Anterior cingulate cortex (tissue), 58 donors: ENCODE results near the gene HLA-DRB5.
A peak's percentile ranks its signal among the peaks of the same experiment; 100 is the strongest.
"Not testable (repeated sequence)": the region's sequence is repeated elsewhere in the genome, so short reads cannot be mapped to it uniquely, and the experiment has no call there.

ENCODE experiments used
- DNase-seq, 58 donors: peaks; one replicate each; lab custom pipeline; 2025; lab: John Stamatoyannopoulos, UW

The HLA-DRB5 gene

DNA sequence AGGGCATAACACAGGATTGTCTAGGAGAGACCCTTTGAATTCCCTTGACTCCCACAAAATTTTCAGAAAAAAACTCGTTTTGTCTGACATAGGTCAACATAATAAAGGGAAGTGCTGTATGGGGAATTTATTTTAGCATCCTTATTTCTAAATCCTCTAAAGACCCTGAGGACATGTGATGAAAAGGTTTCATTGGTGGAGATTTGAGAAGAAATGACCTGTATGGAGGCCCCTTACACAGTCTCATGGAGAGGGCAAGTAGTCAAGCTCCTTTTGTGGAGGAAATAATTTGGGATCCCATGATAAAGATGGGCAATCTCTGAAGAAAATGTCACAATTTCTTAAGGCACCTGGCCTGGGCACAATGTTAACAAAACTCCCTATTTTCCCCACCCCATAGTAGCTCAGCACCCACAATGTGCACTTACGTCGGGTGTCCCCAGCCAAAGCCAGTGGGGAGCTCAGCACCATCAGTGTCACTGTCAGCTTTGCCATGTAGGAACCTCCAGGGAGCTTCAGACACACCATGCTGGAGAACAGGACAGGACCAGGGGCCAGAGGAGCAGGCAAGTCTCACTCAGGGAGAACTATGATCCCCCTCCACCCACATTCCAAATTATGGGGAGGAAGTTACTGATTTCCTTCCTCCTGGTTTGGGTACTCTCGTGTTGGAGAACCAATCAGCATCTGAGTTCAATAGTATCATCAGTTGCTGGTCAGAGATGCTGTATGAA is at the start of gene HLA-DRB5:
Gene HLA-DRB5 (minus strand): TSS at position 591 of the 734 bp plus-strand sequence. CDS start 63 bp downstream, at position 528.
- DNase-seq: peak in 4 of 58 donors; percentile 0 to 25 (median 2)

- no peak for DNase-seq
Measured at GRCh38 chr6:32578962-32579361, 48.9 kb upstream of the HLA-DRB5 start.

DNA sequence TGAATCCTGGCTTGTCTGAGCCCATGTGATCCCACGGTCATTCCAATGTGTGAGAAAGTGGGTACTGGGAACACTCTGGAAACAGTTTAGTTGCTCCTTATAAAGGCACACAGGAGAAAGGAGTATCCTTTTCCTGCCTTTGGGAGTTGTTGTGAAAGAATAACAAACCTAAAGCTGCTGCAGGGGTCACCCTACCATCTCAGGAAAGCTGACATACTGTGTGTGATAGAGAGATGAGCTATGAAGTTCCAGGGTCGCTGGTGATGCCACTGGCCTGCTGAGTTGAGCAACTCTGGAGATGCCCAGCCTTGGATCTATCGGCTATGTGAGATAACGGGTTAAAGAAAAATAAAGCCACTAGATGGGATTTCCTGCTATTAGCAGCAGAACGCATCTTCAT is 47.4 kb upstream of the HLA-DRB5 start:
- not testable (repeated sequence) for DNase-seq

DNA sequence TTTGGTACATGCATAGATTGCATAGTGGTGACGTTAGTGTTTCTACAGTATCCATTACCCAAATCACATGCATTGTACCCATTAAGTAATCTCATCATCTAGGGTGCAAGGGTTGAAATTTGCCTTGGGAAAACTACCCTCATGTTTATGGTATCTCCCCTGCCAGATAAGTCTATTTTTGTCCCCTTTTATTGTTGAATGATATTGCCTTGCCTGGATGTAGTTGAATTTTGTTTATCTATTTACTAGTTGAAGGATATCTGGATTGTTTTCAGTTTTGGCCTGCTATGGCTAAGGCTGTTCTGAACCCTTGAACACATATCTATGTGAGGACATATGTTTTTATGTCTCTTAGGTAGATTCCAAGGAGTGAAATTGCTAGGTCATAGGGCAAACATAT is 46.2 kb upstream of the HLA-DRB5 start:
- no peak for DNase-seq

- DNase-seq: no peak
Measured at GRCh38 chr6:32570363-32570905, 40.3 kb upstream of the HLA-DRB5 start.

GRCh38 chr6:32568561-32568960 is 38.5 kb upstream of the HLA-DRB5 start:
- no peak for DNase-seq

- no peak for DNase-seq
Measured at GRCh38 chr6:32566957-32567356, 36.9 kb upstream of the HLA-DRB5 start.

- DNase-seq: no peak
Measured at GRCh38 chr6:32565511-32565910, 35.4 kb upstream of the HLA-DRB5 start.

DNA sequence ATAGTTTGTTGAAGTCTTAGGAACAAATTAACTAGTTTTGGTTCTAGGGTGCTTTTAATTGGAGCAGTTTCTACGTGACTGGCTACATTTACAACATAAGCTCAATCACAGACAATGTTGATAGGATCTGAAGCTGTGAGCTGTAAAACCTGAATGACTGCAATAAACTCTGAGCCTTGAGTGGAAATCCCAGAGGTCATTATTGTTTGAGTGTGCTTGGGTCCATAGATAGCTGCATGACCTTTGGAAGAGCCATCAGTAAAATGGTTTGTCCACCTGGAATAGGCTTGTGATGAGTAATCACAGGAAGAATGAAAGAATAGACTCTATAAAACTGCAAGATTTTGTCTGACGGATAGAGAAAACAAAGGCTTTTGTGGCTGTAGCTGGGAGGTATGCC is 32.9 kb upstream of the HLA-DRB5 start:
- no peak for DNase-seq

DNA sequence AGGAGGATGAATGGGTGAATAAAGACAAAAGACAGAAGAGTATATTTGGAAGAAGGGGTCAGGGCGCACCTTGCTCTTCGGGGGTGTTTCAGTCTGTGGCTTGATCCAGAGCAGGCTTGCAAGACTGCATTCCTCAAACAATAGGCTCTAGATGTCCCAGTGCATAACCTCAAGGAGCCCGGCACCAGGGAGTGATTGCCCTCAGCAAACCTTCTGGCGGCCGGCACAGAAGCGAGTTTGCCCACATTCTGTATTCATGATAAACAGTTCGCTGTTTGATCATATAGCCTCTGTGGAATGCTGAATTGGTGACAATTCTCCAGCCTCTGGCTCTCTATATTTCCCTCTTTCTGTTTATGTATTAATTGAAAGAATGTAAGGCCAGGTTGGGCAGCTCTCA is 29.7 kb upstream of the HLA-DRB5 start:
- DNase-seq: no peak

- DNase-seq: no peak
Measured at GRCh38 chr6:32558426-32559057, 28.5 kb upstream of the HLA-DRB5 start.

GRCh38 chr6:32554116-32554965 is 24.3 kb upstream of the HLA-DRB5 start:
- DNase-seq: no peak

GRCh38 chr6:32553037-32553742 is 23.1 kb upstream of the HLA-DRB5 start:
- no peak for DNase-seq

DNA sequence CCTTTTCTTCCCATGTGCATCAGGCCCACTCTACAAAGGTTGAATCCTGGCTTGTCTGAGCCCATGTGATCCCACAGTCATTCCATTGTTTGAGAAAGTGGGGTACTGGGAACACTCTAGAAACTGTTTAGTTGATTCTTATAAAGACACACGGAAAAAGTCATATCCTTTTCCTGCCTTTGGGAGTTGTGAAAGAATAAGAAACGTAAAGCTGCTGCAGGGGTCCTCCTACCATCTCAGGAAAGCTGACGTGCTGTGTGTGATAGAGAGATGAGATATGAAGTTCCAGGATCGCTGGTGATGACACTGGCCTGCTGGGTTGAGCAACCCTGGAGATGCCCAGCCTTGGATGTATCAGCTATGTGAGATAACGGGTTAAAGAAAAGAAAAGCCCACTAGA is 21.3 kb upstream of the HLA-DRB5 start:
- no peak for DNase-seq

DNA sequence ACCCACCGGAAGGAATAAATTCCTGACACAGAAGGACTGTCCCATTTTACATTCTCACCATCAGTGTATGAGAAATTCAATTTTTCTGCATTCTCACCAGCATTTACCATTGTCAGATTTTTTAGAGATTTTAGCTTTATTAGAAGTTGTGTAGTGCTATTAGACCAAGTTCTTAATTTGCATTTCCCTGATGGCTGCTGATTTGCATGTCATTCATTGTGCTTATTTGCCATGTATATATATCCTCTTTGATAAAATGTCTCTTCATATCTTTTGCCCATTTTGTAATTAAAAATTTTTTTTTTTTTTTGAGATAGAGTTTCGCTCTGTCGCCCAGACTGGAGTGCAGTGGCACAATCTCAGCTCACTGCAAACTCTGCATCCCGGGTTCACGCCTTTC is 9.8 kb upstream of the HLA-DRB5 start:
- DNase-seq: no peak

DNA sequence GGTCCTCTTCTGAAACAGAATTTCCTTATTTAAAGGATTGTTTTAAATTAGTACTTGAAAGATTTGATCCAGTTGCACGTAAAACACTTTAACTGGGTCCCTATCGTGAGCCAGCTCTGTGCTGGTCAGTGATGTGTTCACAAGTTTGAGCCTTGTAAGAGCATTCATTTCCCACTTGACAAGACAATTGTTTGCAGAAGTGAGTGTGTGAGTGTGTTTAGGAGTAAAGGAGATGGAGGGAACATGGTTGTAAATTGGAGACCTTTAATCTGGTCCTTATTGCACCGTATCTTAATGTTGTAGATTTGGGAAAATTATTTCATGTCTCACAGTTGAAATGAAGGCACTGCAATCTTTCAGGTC is 325 bp upstream of the HLA-DRB5 start:
- DNase-seq: not testable (repeated sequence)

GRCh38 chr6:32522302-32523047 is 7.6 kb downstream of the HLA-DRB5 start:
- DNase-seq: no peak

DNA sequence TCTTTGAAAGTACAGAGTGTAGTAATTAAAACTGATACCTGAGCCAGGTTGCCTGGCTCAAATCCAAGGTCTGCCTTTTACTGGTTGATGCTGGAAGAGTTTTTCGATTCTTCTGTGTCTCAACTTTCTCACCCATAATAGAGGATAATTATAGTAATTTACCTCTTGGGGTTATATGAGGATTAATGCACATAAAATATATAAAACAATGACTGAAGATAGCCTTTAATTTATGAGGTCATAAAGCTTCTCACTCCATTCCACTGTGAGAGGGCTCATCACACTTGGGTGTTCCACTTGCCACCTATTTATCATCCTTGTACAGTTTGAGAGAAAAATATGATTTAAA is 10.2 kb downstream of the HLA-DRB5 start:
- no peak for DNase-seq

- no peak for DNase-seq
Measured at GRCh38 chr6:32519118-32519909, 10.8 kb downstream of the HLA-DRB5 start.
